ENCODE data around the gene ATAD1.
"Not testable (repeated sequence)": the region's sequence is repeated elsewhere in the genome, so short reads cannot be mapped to it uniquely, and the experiment has no call there.

Gene ATAD1

DNA sequence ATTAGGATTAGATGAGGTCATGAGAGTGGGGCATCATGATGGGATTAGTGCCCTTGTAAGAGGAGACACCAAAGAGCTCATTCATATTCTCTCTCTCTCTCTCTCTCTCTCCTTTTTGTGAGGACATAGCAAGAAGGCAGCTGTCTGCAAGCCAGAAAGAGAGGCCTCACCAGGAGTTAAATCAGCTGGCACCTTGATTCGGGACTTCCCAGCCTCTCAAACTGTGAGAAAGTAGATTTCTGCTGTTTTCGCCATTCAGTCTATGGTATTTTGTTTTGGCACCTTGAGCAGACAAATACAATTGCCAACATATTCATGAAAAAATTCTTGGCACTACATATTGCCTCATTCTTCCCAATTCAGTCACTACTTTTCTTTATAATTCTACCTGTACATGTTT lies 20.6 kb upstream of the ATAD1 start:
- FAIRE-seq, result no peak
- no peak for DNase-seq (ENCODE audit: insufficient read length, low spot score)
- TF ChIP-seq TAF1 (IDR thresholded peaks at IDR 0.05; ENCODE audit: low read depth, low read length) (no peak), POLR2AphosphoS5 (IDR thresholded peaks at IDR 0.05; ENCODE audit: low read depth, low read length) (no peak), POU2F2 (IDR thresholded peaks at IDR 0.05; ENCODE audit: low read depth, low read length) (no peak), POLR2A (IDR thresholded peaks at IDR 0.05; ENCODE audit: low read depth, low read length) (no peak), PAX5 (IDR thresholded peaks at IDR 0.05; ENCODE audit: insufficient read depth, low read length, severe bottlenecking) (no peak), SPI1 (IDR thresholded peaks at IDR 0.05; ENCODE audit: low read depth, low read length) (no peak)

DNA sequence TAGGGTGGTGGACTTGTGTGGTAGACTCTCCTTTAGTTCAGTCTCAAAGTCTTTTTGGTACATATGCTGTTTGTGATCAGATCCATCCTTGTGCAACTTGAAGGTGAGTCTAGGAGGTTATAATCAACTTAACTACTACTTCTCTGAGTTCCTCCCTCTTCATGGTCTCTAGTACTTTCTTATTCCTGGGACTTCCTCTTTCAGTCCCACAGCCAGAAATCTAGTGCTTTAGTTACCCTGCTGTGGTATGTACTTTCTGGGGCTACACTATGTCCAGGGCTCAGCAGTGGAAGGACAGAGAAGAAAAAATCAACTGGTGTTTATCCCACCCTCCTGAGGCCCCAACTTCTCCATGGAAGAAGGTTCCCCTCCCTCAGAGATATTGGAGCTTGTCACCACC lies 19.4 kb upstream of the ATAD1 start:
- peak; percentile 87 for FAIRE-seq
- TF ChIP-seq POU2F2 (IDR thresholded peaks at IDR 0.05; ENCODE audit: low read depth, low read length) (no peak), SPI1 (IDR thresholded peaks at IDR 0.05; ENCODE audit: low read depth, low read length) (peak; percentile 92)
- no peak for DNase-seq (ENCODE audit: insufficient read length, low spot score)

DNA sequence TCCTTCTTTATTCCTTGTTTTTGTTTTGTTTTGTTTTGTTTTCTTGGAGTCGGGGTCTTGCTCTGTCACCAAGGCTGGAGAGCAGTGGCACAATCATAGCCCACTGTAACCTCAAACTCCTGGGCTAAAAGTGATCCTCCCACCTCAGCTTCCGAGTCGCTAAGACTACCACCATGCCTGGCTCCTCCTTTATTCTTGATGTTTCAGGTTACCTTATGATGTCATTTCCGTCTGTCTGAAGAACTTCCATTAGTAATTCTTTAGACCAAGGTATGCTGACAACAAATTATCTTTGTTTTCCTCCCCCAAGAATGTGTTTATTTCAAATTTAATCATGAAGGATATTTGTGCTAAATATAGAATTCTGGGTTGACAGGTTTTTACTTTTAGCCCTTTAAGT lies 18.1 kb upstream of the ATAD1 start:
- TF ChIP-seq POLR2AphosphoS5 (IDR thresholded peaks at IDR 0.05; ENCODE audit: low read depth, low read length) (no peak), POU2F2 (IDR thresholded peaks at IDR 0.05; ENCODE audit: low read depth, low read length) (no peak), TAF1 (IDR thresholded peaks at IDR 0.05; ENCODE audit: low read depth, low read length) (no peak), POLR2A (IDR thresholded peaks at IDR 0.05; ENCODE audit: low read depth, low read length) (no peak), SPI1 (IDR thresholded peaks at IDR 0.05; ENCODE audit: low read depth, low read length) (no peak), PAX5 (IDR thresholded peaks at IDR 0.05; ENCODE audit: insufficient read depth, low read length, severe bottlenecking) (no peak)
- DNase-seq (ENCODE audit: insufficient read length, low spot score) (no peak), FAIRE-seq (no peak)

DNA sequence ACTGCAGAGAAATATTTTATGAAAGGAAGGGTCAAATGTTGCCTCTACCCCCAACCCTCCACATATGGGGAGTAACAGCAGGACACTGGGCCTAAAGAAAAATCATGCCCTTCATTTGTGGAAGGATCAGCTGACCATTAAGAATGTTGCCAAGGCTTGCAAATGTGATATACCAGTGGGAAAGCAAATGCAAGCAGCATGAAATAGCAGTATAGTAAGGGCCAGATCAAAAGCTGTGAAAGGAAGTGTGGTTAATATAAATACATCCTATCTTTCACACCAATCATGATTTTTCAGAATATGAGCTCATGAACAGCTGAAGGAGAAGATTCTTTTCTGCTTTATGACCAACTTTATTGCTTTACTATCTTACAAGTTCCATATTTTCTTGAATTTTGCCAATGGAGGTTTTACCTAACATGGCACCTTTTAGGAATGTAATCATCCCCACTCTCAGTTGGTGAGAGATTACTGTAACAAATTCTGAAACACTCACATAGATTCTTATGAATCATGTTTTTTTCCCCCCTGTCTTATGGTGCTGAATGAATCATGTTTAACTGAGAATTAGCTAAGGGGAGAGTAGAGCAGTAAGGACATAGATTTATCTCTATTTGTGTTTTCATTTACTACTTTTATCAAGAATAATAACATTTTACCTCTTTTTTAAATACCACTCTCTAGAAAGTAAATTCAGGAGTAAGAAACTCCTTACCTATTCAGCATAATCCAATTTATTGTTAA lies 12.1 kb upstream of the ATAD1 start:
- DNase-seq (ENCODE audit: insufficient read length, low spot score), result no peak
- TF ChIP-seq POLR2AphosphoS5 (IDR thresholded peaks at IDR 0.05; ENCODE audit: low read depth, low read length), result no peak
- TF ChIP-seq POU2F2 (IDR thresholded peaks at IDR 0.05; ENCODE audit: low read depth, low read length), result no peak
- no peak for TF ChIP-seq SPI1 (IDR thresholded peaks at IDR 0.05; ENCODE audit: low read depth, low read length)
- no peak for TF ChIP-seq POLR2A (IDR thresholded peaks at IDR 0.05; ENCODE audit: low read depth, low read length)
- no peak for TF ChIP-seq PAX5 (IDR thresholded peaks at IDR 0.05; ENCODE audit: insufficient read depth, low read length, severe bottlenecking)
- no peak for TF ChIP-seq TAF1 (IDR thresholded peaks at IDR 0.05; ENCODE audit: low read depth, low read length)
- no peak for FAIRE-seq

DNA sequence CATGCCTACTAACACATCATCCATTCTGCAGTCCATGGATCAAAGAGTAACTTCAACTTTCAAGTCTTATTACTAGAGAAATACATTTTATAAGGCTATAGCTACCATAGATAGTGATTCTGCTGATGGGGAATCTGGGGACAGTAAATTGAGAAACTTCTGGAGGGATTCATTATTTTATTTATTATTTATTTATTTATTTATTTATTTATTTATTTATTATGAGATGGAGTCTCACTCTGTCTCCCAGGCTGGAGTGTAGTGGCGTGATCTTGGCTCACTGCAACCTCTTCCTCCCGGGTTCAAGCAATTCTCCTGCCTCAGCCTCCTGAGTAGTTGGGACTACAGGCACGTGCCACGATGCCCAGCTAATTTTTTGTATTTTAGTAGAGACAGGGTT lies 11.0 kb upstream of the ATAD1 start:
- not testable (repeated sequence) for DNase-seq (ENCODE audit: insufficient read length, low spot score); FAIRE-seq

DNA sequence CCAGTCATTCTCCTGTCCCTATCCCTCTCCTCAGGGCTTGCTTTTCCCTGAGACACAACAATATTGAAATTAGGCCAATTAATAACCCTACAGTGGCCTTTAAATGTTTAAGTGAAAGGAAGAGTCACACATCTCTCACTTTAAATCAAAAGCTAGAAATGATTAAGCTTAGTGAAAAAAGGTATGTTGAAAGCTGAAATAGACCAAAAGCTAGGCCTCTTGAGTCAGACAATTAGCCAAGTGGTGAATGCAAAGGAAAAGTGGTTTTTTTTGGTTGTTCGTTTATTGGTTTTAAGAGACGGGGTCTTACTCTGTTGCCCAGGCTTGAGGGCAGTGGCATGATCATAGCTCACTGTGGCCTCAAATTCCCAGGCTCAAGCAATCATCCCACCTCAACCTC lies 9.7 kb upstream of the ATAD1 start:
- no peak for DNase-seq (ENCODE audit: insufficient read length, low spot score)
- TF ChIP-seq POLR2AphosphoS5 (IDR thresholded peaks at IDR 0.05; ENCODE audit: low read depth, low read length) (no peak), POLR2A (IDR thresholded peaks at IDR 0.05; ENCODE audit: low read depth, low read length) (no peak), POU2F2 (IDR thresholded peaks at IDR 0.05; ENCODE audit: low read depth, low read length) (no peak), SPI1 (IDR thresholded peaks at IDR 0.05; ENCODE audit: low read depth, low read length) (no peak), PAX5 (IDR thresholded peaks at IDR 0.05; ENCODE audit: insufficient read depth, low read length, severe bottlenecking) (no peak), TAF1 (IDR thresholded peaks at IDR 0.05; ENCODE audit: low read depth, low read length) (no peak)
- FAIRE-seq, result no peak

DNA sequence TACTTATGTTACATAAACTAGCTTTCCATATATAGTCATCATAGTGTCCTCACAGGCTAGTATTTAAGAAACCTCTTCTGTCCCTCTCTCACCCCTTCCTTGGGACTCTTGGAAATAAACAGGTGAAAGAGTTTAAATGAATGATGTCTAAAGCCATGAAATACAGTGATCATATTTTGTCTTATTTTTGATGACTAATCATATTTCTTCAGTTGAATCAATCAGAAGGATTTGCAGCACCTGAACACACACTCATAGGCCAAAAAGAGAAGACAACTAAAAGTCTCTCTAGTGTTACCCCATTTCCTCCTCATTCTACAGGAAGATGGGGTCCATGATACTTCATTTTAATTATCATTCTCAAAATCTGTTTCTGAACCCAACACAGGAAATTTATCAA lies 8.6 kb upstream of the ATAD1 start:
- no peak for TF ChIP-seq POU2F2 (IDR thresholded peaks at IDR 0.05; ENCODE audit: low read depth, low read length)
- no peak for TF ChIP-seq POLR2AphosphoS5 (IDR thresholded peaks at IDR 0.05; ENCODE audit: low read depth, low read length)
- no peak for TF ChIP-seq SPI1 (IDR thresholded peaks at IDR 0.05; ENCODE audit: low read depth, low read length)
- no peak for TF ChIP-seq POLR2A (IDR thresholded peaks at IDR 0.05; ENCODE audit: low read depth, low read length)
- no peak for FAIRE-seq
- DNase-seq (ENCODE audit: insufficient read length, low spot score), result no peak

DNA sequence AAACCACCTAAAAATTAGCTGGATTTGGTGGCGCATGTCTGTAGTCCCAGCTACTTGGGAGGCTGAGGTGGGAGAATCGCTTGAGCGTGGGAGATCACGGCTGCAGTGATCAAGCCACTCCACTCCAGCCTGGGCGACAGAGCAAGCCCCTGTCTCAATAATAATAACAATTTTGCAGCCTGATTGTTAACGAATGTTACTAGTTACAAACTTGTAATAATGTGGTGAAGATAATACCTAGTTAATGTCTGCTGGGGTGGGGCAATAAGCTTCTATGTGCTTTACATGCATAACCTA lies 1.2 kb upstream of the ATAD1 start:
- TF ChIP-seq SPI1 (IDR thresholded peaks at IDR 0.05; ENCODE audit: low read depth, low read length) (no peak), PAX5 (IDR thresholded peaks at IDR 0.05; ENCODE audit: insufficient read depth, low read length, severe bottlenecking) (no peak), POLR2A (IDR thresholded peaks at IDR 0.05; ENCODE audit: low read depth, low read length) (no peak), POU2F2 (IDR thresholded peaks at IDR 0.05; ENCODE audit: low read depth, low read length) (no peak), TAF1 (IDR thresholded peaks at IDR 0.05; ENCODE audit: low read depth, low read length) (no peak), POLR2AphosphoS5 (IDR thresholded peaks at IDR 0.05; ENCODE audit: low read depth, low read length) (no peak)
- DNase-seq (ENCODE audit: insufficient read length, low spot score) (no peak), FAIRE-seq (no peak)

DNA sequence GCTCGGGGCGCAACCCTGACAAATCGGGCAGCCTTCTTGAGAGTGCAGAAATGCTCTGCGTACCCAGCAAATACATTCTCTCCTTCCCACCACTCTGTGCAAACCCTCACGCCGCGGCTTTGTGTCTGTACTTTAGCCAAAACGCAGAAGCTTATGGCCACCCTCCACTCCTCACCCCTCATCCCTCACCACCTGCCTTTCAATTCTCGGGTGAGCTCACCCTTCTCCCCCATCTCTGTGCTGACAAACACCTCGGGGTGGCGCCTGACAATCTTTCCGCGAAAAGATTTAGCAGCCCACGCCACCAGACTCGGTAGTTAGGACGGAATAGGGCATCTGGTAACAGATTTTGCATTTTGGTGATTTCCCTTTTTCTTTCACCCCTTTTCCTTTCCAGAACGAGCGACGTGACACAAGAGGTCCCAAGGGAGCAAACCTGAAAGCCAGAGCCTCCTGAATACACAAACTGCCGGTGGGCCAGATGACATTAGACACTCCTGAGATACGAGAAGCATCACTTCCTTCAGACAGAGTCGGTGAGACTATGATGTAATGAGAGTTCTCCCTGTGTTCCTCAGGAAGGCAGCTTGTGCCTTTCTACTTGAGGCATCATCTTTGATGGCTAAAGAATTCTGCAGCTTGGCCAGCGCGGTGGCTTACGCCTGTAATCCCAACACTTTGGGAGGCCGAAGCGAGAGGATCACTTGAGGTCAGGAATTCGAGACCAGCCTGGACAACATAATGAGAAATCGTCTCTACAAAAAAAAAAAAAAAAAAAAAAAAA lies 671 bp upstream of the ATAD1 start:
- TF ChIP-seq SPI1 (IDR thresholded peaks at IDR 0.05; ENCODE audit: low read depth, low read length) (peak; percentile 54; the same call in 1 of the 2 replicates), POLR2A (IDR thresholded peaks at IDR 0.05; ENCODE audit: low read depth, low read length) (peak; percentile 2; the same call in 1 of the 2 replicates), POLR2AphosphoS5 (IDR thresholded peaks at IDR 0.05; ENCODE audit: low read depth, low read length) (no peak), TAF1 (IDR thresholded peaks at IDR 0.05; ENCODE audit: low read depth, low read length) (no peak), PAX5 (IDR thresholded peaks at IDR 0.05; ENCODE audit: insufficient read depth, low read length, severe bottlenecking) (no peak)
- FAIRE-seq (no peak), DNase-seq (ENCODE audit: insufficient read length, low spot score) (no peak)

DNA sequence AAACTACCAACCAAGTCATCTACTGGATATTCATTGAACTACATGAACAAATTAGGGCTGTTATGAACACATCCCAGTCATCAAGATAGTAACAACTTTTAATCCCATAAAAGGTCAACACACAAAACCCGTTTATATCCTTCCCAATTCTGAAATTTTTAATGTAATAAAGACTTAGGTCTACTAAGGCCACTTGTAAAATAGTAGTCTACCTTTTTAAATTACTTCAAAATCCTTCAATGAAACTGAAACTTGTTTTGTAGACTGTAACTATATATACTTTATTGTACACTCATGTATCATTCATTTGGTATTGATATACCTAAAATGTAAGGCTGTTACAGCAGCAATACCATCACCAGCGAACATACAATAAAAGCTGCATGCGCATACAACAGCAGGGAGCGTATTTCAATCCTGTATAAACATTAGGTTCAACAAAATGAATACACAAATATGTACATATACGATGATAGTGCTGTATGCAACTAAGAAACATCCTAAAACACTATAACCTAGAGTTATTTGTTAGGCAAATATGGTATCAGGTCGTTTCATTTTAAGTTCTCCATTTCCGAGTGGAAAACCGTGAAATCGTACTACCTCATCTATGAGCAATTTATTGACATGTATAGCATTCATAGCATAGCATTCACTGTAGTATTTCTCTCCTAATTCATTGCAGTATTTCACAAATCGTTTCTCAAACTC lies 973 bp downstream of the ATAD1 start:
- DNase-seq (ENCODE audit: insufficient read length, low spot score) (no peak), FAIRE-seq (peak; percentile 54)
- TF ChIP-seq TAF1 (IDR thresholded peaks at IDR 0.05; ENCODE audit: low read depth, low read length) (no peak), POLR2A (IDR thresholded peaks at IDR 0.05; ENCODE audit: low read depth, low read length) (no peak), SPI1 (IDR thresholded peaks at IDR 0.05; ENCODE audit: low read depth, low read length) (no peak), POLR2AphosphoS5 (IDR thresholded peaks at IDR 0.05; ENCODE audit: low read depth, low read length) (no peak), POU2F2 (IDR thresholded peaks at IDR 0.05; ENCODE audit: low read depth, low read length) (no peak), PAX5 (IDR thresholded peaks at IDR 0.05; ENCODE audit: insufficient read depth, low read length, severe bottlenecking) (no peak)

Measured in GM12891 (cell line).